Measurements from ENCODE around the gene SLC17A9.

The SLC17A9 gene

GRCh38 chr20:63006540-63007359 is 54.2 kb downstream of the SLC17A9 start, which contains the start of gene BHLHE23:
Gene BHLHE23, minus strand, starts transcription at chr20:63006964. Its CDS starts 190 bp downstream, at chr20:63006774.
- DNase-seq = peak in 1 of 2 experiments; percentile 25

- DNase-seq = no peak
Observed at GRCh38 chr20:63007360-63007645, 54.8 kb downstream of the SLC17A9 start.

GRCh38 chr20:63007646-63008488 is 55.4 kb downstream of the SLC17A9 start:
- no peak for DNase-seq

GRCh38 chr20:63008541-63009044 is 56.1 kb downstream of the SLC17A9 start:
- DNase-seq = no peak

GRCh38 chr20:63009045-63009961 is 56.8 kb downstream of the SLC17A9 start:
- peak; percentile 79 to 84 for DNase-seq

GRCh38 chr20:63009988-63010769 is 57.7 kb downstream of the SLC17A9 start:
- peak; percentile 73 to 78 for DNase-seq

GRCh38 chr20:63011798-63012197 is 59.3 kb downstream of the SLC17A9 start:
- DNase-seq = no peak

- no peak for DNase-seq
Observed at GRCh38 chr20:63013207-63013606, 60.7 kb downstream of the SLC17A9 start.

GRCh38 chr20:63014287-63014686 is 61.8 kb downstream of the SLC17A9 start:
- no peak for DNase-seq

- DNase-seq = no peak
Observed at GRCh38 chr20:63014710-63015109, 62.2 kb downstream of the SLC17A9 start.

- DNase-seq = no peak
Observed at GRCh38 chr20:63015147-63015661, 62.7 kb downstream of the SLC17A9 start.

- no peak for DNase-seq
Observed at GRCh38 chr20:63015662-63016361, 63.3 kb downstream of the SLC17A9 start.

GRCh38 chr20:63016514-63017075 is 64.1 kb downstream of the SLC17A9 start:
- no peak for DNase-seq

GRCh38 chr20:63017076-63017825 is 64.7 kb downstream of the SLC17A9 start:
- no peak for DNase-seq

GRCh38 chr20:63017826-63018411 is 65.4 kb downstream of the SLC17A9 start:
- no peak for DNase-seq
